A549 (cell line): ENCODE data around the gene APH1B. TPM values are rescaled to one million over a fixed set of nuclear protein-coding genes. Genes with fewer than 3 reads are reported as not detected.

Source experiments
- ATAC-seq, 2 experiments: fragments of 200-7000 bp in 1 of 2; fragments of >200 bp in 1 of 2; cut with Nextera tagmentation in 1 of 2; cut with Tn5 transposase in 1 of 2; 3 replicates each; pipeline versions ENCODE4 v1.8.0 to v1.9.1; 2018 to 2020; ENCODE audit warnings: mild to moderate bottlenecking in 1 of 2, moderate library complexity in 1 of 2
- CTCF ChIA-PET: fragments of 300-600 bp; sonication (Branson Sonifier 250); formaldehyde crosslinking; extraction: SDS; loops from one replicate; lab custom pipeline; 2021; ENCODE audit warnings: antibody characterized with exemption, inconsistent platforms; lab: Yijun Ruan, JAX
- POLR2A ChIA-PET: fragments of 350-600 bp; formaldehyde crosslinking; extraction: SDS; loops from one replicate; lab custom pipeline; 2021; ENCODE audit warnings: antibody characterized with exemption, inconsistent platforms; lab: Yijun Ruan, JAX
- DNase-seq, 2 experiments: peaks; one replicate each; pipeline versions ENCODE4 v3.0.0 to v3.0.0-alpha.2; 2011 to 2016; ENCODE audit warnings: low read depth in 1 of 2, low spot score in 1 of 2
- FAIRE-seq: peaks from 2 replicates; lab custom pipeline; 2011; peaks lifted over from hg19 to GRCh38; lab: Jason Lieb, UNC
- H3K27ac ChIP-seq, 2 experiments: fragments of >200 bp; sonication (Bioruptor Twin); formaldehyde crosslinking; 3 replicates each; pipeline ENCODE4 v1.5.1; 2016 to 2017
- H3K4me1 ChIP-seq: fragments of >200 bp; sonication (Bioruptor Twin); formaldehyde crosslinking; 3 replicates; pipeline ENCODE4 v1.6.1; 2016
- H3K4me2 ChIP-seq: fragments of >200 bp; sonication (Bioruptor Twin); formaldehyde crosslinking; 3 replicates; pipeline ENCODE4 v1.6.1; 2016
- H3K4me3 ChIP-seq: fragments of >200 bp; sonication (Bioruptor Twin); formaldehyde crosslinking; 3 replicates; pipeline ENCODE4 v1.5.1; 2016
- H3K9me3 ChIP-seq: fragments of >200 bp; sonication (Bioruptor Twin); formaldehyde crosslinking; 3 replicates; pipeline ENCODE4 v1.6.1; 2016
- CBX8 ChIP-seq: fragments of 200-600 bp; sonication (generic); IDR thresholded peaks from 2 replicates; pipeline ENCODE4 v1.6.1; 2016
- CEBPB ChIP-seq, 2 experiments: fragments of >200 bp in 1 of 2; sonication (Bioruptor Twin) in 1 of 2; formaldehyde crosslinking in 1 of 2; IDR thresholded peaks; 2 replicates each; pipeline ENCODE4 v1.6.1; 2012 to 2016
- CHD2 ChIP-seq: fragments of 150-350 bp; IDR thresholded peaks from 2 replicates; pipeline ENCODE4 v1.6.1; 2014; ENCODE audit warnings: low read length; ENCODE audit not compliant: partially characterized antibody
- EHMT2 ChIP-seq: fragments of 200-600 bp; sonication (generic); IDR thresholded peaks from 2 replicates; pipeline ENCODE4 v1.6.1; 2016; ENCODE audit warnings: antibody characterized with exemption, low read depth, mild to moderate bottlenecking, moderate library complexity
- EP300 ChIP-seq, 2 experiments: fragments of >200 bp; sonication (Bioruptor Twin); formaldehyde crosslinking; IDR thresholded peaks; 2 replicates in 1 of 2; 3 replicates in 1 of 2; pipeline ENCODE4 v1.6.1; 2016 to 2017
- ESRRA ChIP-seq: fragments of 150-350 bp; IDR thresholded peaks from 2 replicates; pipeline ENCODE4 v1.6.1; 2014; ENCODE audit warnings: mild to moderate bottlenecking, low read length, borderline replicate concordance
- HEYL ChIP-seq: fragments of 250-450 bp; sonication (Bioruptor Pico); IDR thresholded peaks from 2 replicates; pipeline ENCODE4 v1.8.0; 2021; ENCODE audit warnings: mild to moderate bottlenecking, moderate library complexity
- HOXA7 ChIP-seq: fragments of 250-450 bp; sonication (Bioruptor Pico); IDR thresholded peaks from 2 replicates; pipeline ENCODE4 v1.5.0; 2020; ENCODE audit warnings: mild to moderate bottlenecking, moderate library complexity
- HOXB13 ChIP-seq: fragments of 250-450 bp; sonication (Bioruptor Pico); IDR thresholded peaks from 2 replicates; pipeline ENCODE4 v1.5.0; 2020; ENCODE audit warnings: low read depth, mild to moderate bottlenecking, moderate library complexity
- HOXB5 ChIP-seq: fragments of 250-450 bp; sonication (Bioruptor Pico); IDR thresholded peaks from 2 replicates; pipeline ENCODE4 v1.5.0; 2020; ENCODE audit warnings: mild to moderate bottlenecking, moderate library complexity
- JUN ChIP-seq, 2 experiments: fragments of >200 bp; sonication (Bioruptor Twin); formaldehyde crosslinking; IDR thresholded peaks; 2 replicates in 1 of 2; 3 replicates in 1 of 2; pipeline ENCODE4 v1.6.1; 2016 to 2017
- JUNB ChIP-seq: fragments of >200 bp; sonication (Bioruptor Twin); formaldehyde crosslinking; IDR thresholded peaks from 2 replicates; pipeline ENCODE4 v1.6.1; 2016
- KDM1A ChIP-seq: fragments of 200-600 bp; sonication (generic); IDR thresholded peaks from 2 replicates; pipeline ENCODE4 v1.6.1; 2016; ENCODE audit warnings: low read depth, mild to moderate bottlenecking
- KDM5A ChIP-seq: fragments of 200-600 bp; sonication (generic); IDR thresholded peaks from 2 replicates; pipeline ENCODE4 v1.6.1; 2016; ENCODE audit warnings: antibody characterized with exemption, mild to moderate bottlenecking
- MAFK ChIP-seq: fragments of 450-650 bp; IDR thresholded peaks from 2 replicates; pipeline ENCODE4 v1.6.1; 2014; ENCODE audit not compliant: partially characterized antibody
- MYC ChIP-seq: IDR thresholded peaks from 2 replicates; pipeline ENCODE4 v1.6.1; 2012; ENCODE audit warnings: mild to moderate bottlenecking, inconsistent platforms, low read length, improper control_type of control experiment, borderline replicate concordance
- NFE2L2 ChIP-seq: fragments of 150-350 bp; conservative IDR thresholded peaks from 2 replicates; pipeline ENCODE4 v1.6.1; 2014; ENCODE audit warnings: low read length
- POLR2A ChIP-seq: IDR thresholded peaks from 2 replicates; pipeline ENCODE4 v1.6.1; 2012; ENCODE audit warnings: mild to moderate bottlenecking, low read length
- POLR2AphosphoS2 ChIP-seq: conservative IDR thresholded peaks from 2 replicates; pipeline ENCODE4 v1.6.1; 2012; ENCODE audit warnings: low read length, improper control_type of control experiment, inconsistent platforms
- RARB ChIP-seq: fragments of 250-450 bp; sonication (Bioruptor Pico); IDR thresholded peaks from 2 replicates; pipeline ENCODE4 v1.8.0; 2021; ENCODE audit warnings: mild to moderate bottlenecking, moderate library complexity
- RNF2 ChIP-seq: fragments of 200-600 bp; sonication (generic); IDR thresholded peaks from 2 replicates; pipeline ENCODE4 v1.6.1; 2016; ENCODE audit warnings: low read depth, mild to moderate bottlenecking, antibody characterized with exemption, moderate library complexity, borderline replicate concordance
- SMC3 ChIP-seq: fragments of >200 bp; sonication (Bioruptor Twin); formaldehyde crosslinking; IDR thresholded peaks from 3 replicates; pipeline ENCODE4 v1.6.1; 2018; ENCODE audit warnings: inconsistent platforms
- SREBF2 ChIP-seq: fragments of 450-650 bp; IDR thresholded peaks from 2 replicates; pipeline ENCODE4 v1.6.1; 2014; ENCODE audit warnings: mild to moderate bottlenecking, moderate library complexity
- ZSCAN20 ChIP-seq: fragments of 250-450 bp; sonication (Bioruptor Pico); IDR thresholded peaks from 2 replicates; pipeline ENCODE4 v1.8.0; 2022; ENCODE audit warnings: mild to moderate bottlenecking, moderate library complexity
- WGBS: methylation state at CpG from one replicate; pipeline ENCODE4 v1.1.6; 2017; ENCODE audit errors: missing lambda C conversion rate; 5-methylcytosine and 5-hydroxymethylcytosine counted together
- polyA plus RNA-seq, 4 experiments: library from polyadenylated mRNA; depleted of rRNA in 3 of 4; stranded (reverse); fragments of >200 nt; fragmentation: RNase III in 1 of 4; extraction: RNeasy Plus Mini Kit Qiagen cat#74134 plus additional on column Dnase treatment in 1 of 4; gene quantifications; 2 replicates in 3 of 4; 3 replicates in 1 of 4; pipeline ENCODE4 v1.2.3, GENCODE V29; 2011 to 2017
- TF ChIP-seq, protein P1 (sequence below): fragments of >200 bp; sonication (Bioruptor Twin); formaldehyde crosslinking; IDR thresholded peaks from 3 replicates; pipeline ENCODE4 v1.6.1; 2016
- TF ChIP-seq, protein P2 (sequence below): fragments of 250-450 bp; sonication (Bioruptor Pico); IDR thresholded peaks from 2 replicates; pipeline ENCODE4 v1.5.0; 2020; ENCODE audit warnings: low read depth, mild to moderate bottlenecking, moderate library complexity
- TF ChIP-seq, protein P3 (sequence below): fragments of 250-450 bp; sonication (Bioruptor Pico); IDR thresholded peaks from 2 replicates; pipeline ENCODE4 v1.5.0; 2021; ENCODE audit warnings: mild to moderate bottlenecking, moderate library complexity, borderline replicate concordance

Gene APH1B
- polyA plus RNA-seq, 2 of the 4 experiments (the other 2 are of a cell fraction), result 16.4 to 28.5 TPM

DNA sequence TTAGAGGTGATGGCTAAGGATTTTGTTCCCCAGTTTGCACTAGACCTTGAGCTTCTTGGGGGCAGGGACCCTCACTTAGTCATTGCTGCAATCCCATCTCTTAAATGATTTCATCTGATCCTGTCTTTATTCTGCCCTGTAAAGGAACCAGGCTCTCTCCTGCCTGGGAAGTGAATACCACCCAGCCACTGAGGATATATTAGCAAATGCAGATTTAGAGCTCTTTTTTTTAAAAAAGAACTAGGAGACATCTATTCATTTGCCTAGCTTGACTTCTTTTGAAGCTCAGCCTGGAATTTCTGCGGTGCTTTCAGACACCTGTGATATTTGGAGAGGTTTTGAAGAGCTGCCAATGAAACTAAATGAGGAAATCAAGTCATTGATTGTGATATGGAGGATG, 62.4 kb downstream of the APH1B start:
- no peak overlapping the region for H3K4me3 ChIP-seq
- no peak overlapping the region; a peak in 1 of 6 replicates for H3K27ac ChIP-seq
- no peaks in the 10 kb centered on the region for H3K9me3 ChIP-seq
- ATAC-seq, result no peak
- no peak for DNase-seq
- H3K4me1 ChIP-seq, result peaks cover 9% of the 10 kb centered on the region; the same call in 2 of the 3 replicates
- no peak overlapping the region for H3K4me2 ChIP-seq
- no peak for FAIRE-seq
- POLR2A ChIA-PET, result interaction anchor here (0.7 kb wide), 1 partner anchor 41 kb away, joined by 3 read pairs; no protein-coding TSS in a partner anchor
- CTCF ChIA-PET, result interaction anchor here (0.8 to 1.9 kb wide), 10 partner anchors 9 to 65 kb away, joined by 3 to 6 read pairs (median 4); no protein-coding TSS in a partner anchor
- 92% methylated on average over 1 of the region's 1 CpG for WGBS
- no peak for TF ChIP-seq CHD2
- no peak for TF ChIP-seq SMC3
- no peak for TF ChIP-seq KDM1A
- no peak for TF ChIP-seq JUN (IDR thresholded peaks at IDR 0.05)
- no peak for TF ChIP-seq SREBF2
- no peak for TF ChIP-seq CBX8
- no peak for TF ChIP-seq HOXB5 (CRISPR knock-in tag)
- TF ChIP-seq POLR2AphosphoS2, result no peak
- no peak for TF ChIP-seq MAFK
- no peak for TF ChIP-seq EP300 (IDR thresholded peaks at IDR 0.05)
- no peak for TF ChIP-seq JUNB
- no peak for TF ChIP-seq NFE2L2
- TF ChIP-seq RNF2, result no peak
- no peak for TF ChIP-seq ESRRA
- TF ChIP-seq, protein P1, sequence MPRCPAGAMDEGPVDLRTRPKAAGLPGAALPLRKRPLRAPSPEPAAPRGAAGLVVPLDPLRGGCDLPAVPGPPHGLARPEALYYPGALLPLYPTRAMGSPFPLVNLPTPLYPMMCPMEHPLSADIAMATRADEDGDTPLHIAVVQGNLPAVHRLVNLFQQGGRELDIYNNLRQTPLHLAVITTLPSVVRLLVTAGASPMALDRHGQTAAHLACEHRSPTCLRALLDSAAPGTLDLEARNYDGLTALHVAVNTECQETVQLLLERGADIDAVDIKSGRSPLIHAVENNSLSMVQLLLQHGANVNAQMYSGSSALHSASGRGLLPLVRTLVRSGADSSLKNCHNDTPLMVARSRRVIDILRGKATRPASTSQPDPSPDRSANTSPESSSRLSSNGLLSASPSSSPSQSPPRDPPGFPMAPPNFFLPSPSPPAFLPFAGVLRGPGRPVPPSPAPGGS, result no peak
- TF ChIP-seq MYC, result no peak
- TF ChIP-seq, protein P2, sequence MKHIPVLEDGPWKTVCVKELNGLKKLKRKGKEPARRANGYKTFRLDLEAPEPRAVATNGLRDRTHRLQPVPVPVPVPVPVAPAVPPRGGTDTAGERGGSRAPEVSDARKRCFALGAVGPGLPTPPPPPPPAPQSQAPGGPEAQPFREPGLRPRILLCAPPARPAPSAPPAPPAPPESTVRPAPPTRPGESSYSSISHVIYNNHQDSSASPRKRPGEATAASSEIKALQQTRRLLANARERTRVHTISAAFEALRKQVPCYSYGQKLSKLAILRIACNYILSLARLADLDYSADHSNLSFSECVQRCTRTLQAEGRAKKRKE (CRISPR knock-in tag), result no peak
- no peak for TF ChIP-seq ZSCAN20 (CRISPR knock-in tag)
- no peak for TF ChIP-seq EHMT2
- no peak for TF ChIP-seq RARB (CRISPR knock-in tag)

DNA sequence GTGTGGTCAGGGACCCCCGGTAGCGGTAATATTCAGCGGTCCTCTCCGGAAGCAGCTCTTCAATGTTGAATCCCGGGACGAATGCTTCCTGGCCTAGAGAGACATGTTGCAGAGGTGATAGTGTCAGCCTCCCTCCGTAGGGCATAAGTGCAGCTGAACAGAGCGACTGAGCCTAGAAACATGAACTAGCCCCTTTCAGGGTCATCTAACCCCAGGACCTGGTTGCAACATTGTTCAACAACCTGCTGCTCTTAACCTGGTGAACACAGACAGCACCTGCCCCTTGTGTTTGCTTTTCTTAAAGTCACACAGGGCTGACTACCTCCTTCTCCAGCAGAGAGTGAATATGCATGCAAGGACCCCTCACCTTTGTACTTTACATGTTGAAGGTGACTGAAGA, 62.9 kb downstream of the APH1B start:
- ChIA-PET CTCF (interaction anchor here (0.9 to 1.9 kb wide), 10 partner anchors 8 to 64 kb away, joined by 3 to 6 read pairs (median 4); no protein-coding TSS in a partner anchor), POLR2A (interaction anchor here (0.7 kb wide), 1 partner anchor 40 kb away, joined by 3 read pairs; no protein-coding TSS in a partner anchor)
- ATAC-seq (no peak), FAIRE-seq (no peak), DNase-seq (no peak)
- no peak overlapping the region for H3K4me2 ChIP-seq
- 94% methylated on average over 8 of the region's 8 CpGs for WGBS
- no peak overlapping the region for H3K4me3 ChIP-seq
- H3K4me1 ChIP-seq, result peaks cover 14% of the 10 kb centered on the region
- TF ChIP-seq HOXB13 (no peak), CEBPB (IDR thresholded peaks at IDR 0.05) (no peak), CBX8 (no peak)
- H3K27ac ChIP-seq, result no peak overlapping the region; a peak in 1 of 6 replicates
- H3K9me3 ChIP-seq, result no peaks in the 10 kb centered on the region

DNA sequence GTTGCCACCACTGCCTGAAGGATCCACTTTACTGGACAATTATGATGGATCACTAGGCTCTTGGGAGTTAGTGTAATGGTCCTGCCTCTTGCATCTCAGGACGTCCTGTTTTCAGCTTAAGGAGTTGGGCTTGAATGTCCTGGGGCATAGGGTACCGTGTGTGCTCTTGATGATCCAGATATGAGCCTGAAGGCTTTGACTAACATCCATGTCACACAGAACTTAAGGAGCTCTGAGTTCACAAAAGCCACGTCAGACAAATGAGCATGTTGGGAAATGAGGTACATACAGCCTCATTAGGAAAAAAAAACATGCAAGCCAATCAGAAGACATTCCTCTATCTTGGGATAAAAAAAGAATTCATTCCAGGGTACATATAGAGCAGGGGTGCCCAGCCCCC, 63.5 kb downstream of the APH1B start:
- no peak overlapping the region; a peak in 1 of 6 replicates for H3K27ac ChIP-seq
- no peaks in the 10 kb centered on the region for H3K9me3 ChIP-seq
- POLR2A ChIA-PET, result no interaction called here
- WGBS, result 88% methylated on average over 3 of the region's 3 CpGs
- DNase-seq (no peak), FAIRE-seq (no peak), ATAC-seq (no peak)
- peaks cover 18% of the 10 kb centered on the region for H3K4me1 ChIP-seq
- H3K4me3 ChIP-seq, result no peak overlapping the region
- TF ChIP-seq MAFK, result no peak
- TF ChIP-seq CEBPB (IDR thresholded peaks at IDR 0.05), result no peak
- no peak for TF ChIP-seq HEYL (CRISPR knock-in tag)
- TF ChIP-seq, protein P2 (CRISPR knock-in tag), result no peak
- TF ChIP-seq HOXA7 (CRISPR knock-in tag), result no peak
- no peak for TF ChIP-seq JUNB
- TF ChIP-seq RARB (CRISPR knock-in tag), result no peak
- no peak for TF ChIP-seq ESRRA
- TF ChIP-seq, protein P3, sequence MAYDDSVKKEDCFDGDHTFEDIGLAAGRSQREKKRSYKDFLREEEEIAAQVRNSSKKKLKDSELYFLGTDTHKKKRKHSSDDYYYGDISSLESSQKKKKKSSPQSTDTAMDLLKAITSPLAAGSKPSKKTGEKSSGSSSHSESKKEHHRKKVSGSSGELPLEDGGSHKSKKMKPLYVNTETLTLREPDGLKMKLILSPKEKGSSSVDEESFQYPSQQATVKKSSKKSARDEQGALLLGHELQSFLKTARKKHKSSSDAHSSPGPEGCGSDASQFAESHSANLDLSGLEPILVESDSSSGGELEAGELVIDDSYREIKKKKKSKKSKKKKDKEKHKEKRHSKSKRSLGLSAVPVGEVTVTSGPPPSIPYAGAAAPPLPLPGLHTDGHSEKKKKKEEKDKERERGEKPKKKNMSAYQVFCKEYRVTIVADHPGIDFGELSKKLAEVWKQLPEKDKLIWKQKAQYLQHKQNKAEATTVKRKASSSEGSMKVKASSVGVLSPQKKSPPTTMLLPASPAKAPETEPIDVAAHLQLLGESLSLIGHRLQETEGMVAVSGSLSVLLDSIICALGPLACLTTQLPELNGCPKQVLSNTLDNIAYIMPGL (CRISPR knock-in tag), result no peak
- no peak for TF ChIP-seq HOXB13
- TF ChIP-seq KDM5A, result no peak
- no peak for TF ChIP-seq POLR2A
- no peak overlapping the region for H3K4me2 ChIP-seq
- CTCF ChIA-PET, result interaction anchor here (0.8 to 1.9 kb wide), 6 partner anchors 9 to 39 kb away, joined by 3 to 6 read pairs (median 3); no protein-coding TSS in a partner anchor
